NCI-H446 treated with DMSO at 0.1 percent for 48 hours (cell line): ENCODE measurements around the gene FBF1.

Experiments
- DNase-seq: peaks from one replicate; lab custom pipeline; 2025; lab: John Stamatoyannopoulos, UW

The FBF1 gene

GRCh38 chr17:75917141-75917916 is 23.5 kb downstream of the FBF1 start:
- DNase-seq = no peak

GRCh38 chr17:75915268-75915667 is 25.6 kb downstream of the FBF1 start:
- no peak for DNase-seq

- no peak for DNase-seq
Observed at GRCh38 chr17:75914643-75915267, 26.1 kb downstream of the FBF1 start.

- DNase-seq = no peak
Observed at GRCh38 chr17:75913537-75914210, 27.2 kb downstream of the FBF1 start.

GRCh38 chr17:75910699-75911098 is 30.1 kb downstream of the FBF1 start:
- no peak for DNase-seq

GRCh38 chr17:75909812-75910274 is 31.0 kb downstream of the FBF1 start:
- DNase-seq = no peak

GRCh38 chr17:75909051-75909811 is 31.6 kb downstream of the FBF1 start:
- no peak for DNase-seq

- DNase-seq = no peak
Observed at GRCh38 chr17:75908201-75908600, 32.6 kb downstream of the FBF1 start.

- no peak for DNase-seq
Observed at GRCh38 chr17:75906143-75906884, 34.5 kb downstream of the FBF1 start.

- DNase-seq = peak; percentile 92
Observed at GRCh38 chr17:75904749-75905521, 35.9 kb downstream of the FBF1 start, which contains the start of gene MRPL38. Gene MRPL38 (minus strand): TSS chr17:75904884. CDS start chr17:75904875, 9 bp downstream.

- DNase-seq = no peak
Observed at GRCh38 chr17:75902406-75902805, 38.4 kb downstream of the FBF1 start.

GRCh38 chr17:75901727-75902126 is 39.1 kb downstream of the FBF1 start:
- no peak for DNase-seq

- DNase-seq = no peak
Observed at GRCh38 chr17:75900691-75901533, 39.9 kb downstream of the FBF1 start.

- DNase-seq = no peak
Observed at GRCh38 chr17:75899767-75900468, 40.9 kb downstream of the FBF1 start.

GRCh38 chr17:75899353-75899752 is 41.5 kb downstream of the FBF1 start:
- no peak for DNase-seq

GRCh38 chr17:75898791-75899190 is 42.1 kb downstream of the FBF1 start:
- no peak for DNase-seq

- no peak for DNase-seq
Observed at GRCh38 chr17:75898065-75898464, 42.8 kb downstream of the FBF1 start.

- no peak for DNase-seq
Observed at GRCh38 chr17:75897160-75898019, 43.5 kb downstream of the FBF1 start.
